Measurements from ENCODE around the gene BID.

GRCh38 chr22:17781319-17782031 lies 7.2 kb upstream of the BID start:
- TF ChIP-seq SIN3A (IDR thresholded peaks at IDR 0.05; ENCODE audit: borderline replicate concordance, insufficient read depth, low read depth, low read length): no peak
- TF ChIP-seq CTCF (IDR thresholded peaks at IDR 0.05): no peak
- no peak for TF ChIP-seq POLR2AphosphoS5 (IDR thresholded peaks at IDR 0.05; ENCODE audit: low read depth, low read length)
